A673 (cell line): Measurements from ENCODE around the gene PTPA.

ENCODE experiments used
- EZH2 ChIP-seq: fragments of 200-600 bp; sonication (generic); IDR thresholded peaks from 2 replicates; pipeline ENCODE4 v1.6.1; 2017; ENCODE audit warnings: borderline replicate concordance, low read depth, mild to moderate bottlenecking, mixed read lengths, antibody characterized with exemption, low read length; ENCODE audit not compliant: poor library complexity, severe bottlenecking
- TF ChIP-seq, protein P1 (sequence below): fragments of 300-800, 200-600 bp; sonication (generic); conservative IDR thresholded peaks from 2 replicates; pipeline ENCODE4 v1.5.1; 2017; ENCODE audit warnings: low read depth, mild to moderate bottlenecking, antibody characterized with exemption, low read length, moderate library complexity, mixed read lengths

DNA sequence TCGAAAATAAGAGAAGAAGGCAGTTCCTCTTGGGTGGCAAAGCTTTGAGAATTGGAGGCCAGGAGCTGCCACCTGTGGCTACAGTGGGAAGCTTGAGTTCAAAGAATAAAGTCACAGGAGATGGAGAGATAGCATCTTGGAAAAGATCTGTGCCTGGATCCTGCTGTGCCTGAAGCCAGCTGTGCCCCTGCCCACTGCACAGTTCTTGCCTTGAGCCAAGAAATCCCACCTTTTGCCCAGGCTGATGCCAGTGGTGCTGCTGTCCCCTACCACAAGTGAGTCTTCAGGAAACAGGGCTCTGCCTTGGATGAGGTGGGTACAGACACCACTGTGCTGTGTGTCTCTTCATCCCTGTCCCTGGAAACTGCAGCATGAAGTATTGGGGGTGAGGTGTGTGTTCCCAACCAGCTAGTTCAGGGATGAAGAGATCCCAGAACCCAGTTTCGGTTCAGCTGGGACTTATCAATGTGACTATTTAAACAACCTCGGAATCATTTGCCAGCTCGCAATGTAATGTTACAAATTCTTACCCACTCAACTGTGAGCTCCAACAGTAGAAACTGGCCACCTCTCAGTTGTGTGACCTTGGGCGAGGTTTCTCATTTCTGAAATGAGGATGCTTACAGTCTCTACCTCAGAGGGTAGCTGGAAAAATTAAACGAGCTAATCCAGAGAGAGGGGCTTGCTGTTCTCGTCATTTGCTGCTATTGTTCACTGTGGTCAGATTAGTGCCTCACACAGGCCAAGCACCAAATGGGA, 61.0 kb downstream of the PTPA start:
- no peak for TF ChIP-seq EZH2
- TF ChIP-seq, protein P1, sequence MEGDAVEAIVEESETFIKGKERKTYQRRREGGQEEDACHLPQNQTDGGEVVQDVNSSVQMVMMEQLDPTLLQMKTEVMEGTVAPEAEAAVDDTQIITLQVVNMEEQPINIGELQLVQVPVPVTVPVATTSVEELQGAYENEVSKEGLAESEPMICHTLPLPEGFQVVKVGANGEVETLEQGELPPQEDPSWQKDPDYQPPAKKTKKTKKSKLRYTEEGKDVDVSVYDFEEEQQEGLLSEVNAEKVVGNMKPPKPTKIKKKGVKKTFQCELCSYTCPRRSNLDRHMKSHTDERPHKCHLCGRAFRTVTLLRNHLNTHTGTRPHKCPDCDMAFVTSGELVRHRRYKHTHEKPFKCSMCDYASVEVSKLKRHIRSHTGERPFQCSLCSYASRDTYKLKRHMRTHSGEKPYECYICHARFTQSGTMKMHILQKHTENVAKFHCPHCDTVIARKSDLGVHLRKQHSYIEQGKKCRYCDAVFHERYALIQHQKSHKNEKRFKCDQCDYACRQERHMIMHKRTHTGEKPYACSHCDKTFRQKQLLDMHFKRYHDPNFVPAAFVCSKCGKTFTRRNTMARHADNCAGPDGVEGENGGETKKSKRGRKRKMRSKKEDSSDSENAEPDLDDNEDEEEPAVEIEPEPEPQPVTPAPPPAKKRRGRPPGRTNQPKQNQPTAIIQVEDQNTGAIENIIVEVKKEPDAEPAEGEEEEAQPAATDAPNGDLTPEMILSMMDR, result no peak
